ENCODE measurements around the gene KRTAP10-9.

The KRTAP10-9 gene

DNA sequence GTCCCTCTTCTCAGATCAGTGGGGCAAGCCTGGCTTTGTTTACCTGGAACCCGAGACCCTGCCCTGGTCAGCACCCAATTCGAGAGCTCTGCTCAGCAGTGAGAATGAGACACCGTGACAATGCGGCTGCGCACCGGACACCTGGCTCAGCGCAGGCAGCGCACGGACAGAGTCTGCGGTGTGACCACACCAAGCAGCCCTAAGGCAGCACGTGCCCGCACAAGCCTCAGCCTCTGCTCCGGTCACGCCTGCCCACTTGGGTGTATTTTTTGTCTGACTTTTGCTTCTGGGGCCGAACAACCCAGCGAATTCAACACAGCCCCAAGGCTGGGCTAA lies 10.3 kb upstream of the KRTAP10-9 start:
- CTCF ChIA-PET = interaction anchor here (0.6 kb wide), 1 partner anchor 315 kb away, joined by 5 read pairs; no protein-coding TSS in a partner anchor
- POLR2A ChIA-PET = no interaction called here
- TF ChIP-seq SP3 (tag by site-specific recombination; IDR thresholded peaks at IDR 0.05) = no peak
- no peak for TF ChIP-seq KLF8 (tag by site-specific recombination; IDR thresholded peaks at IDR 0.05)
- TF ChIP-seq ZNF571 (tag by site-specific recombination; IDR thresholded peaks at IDR 0.05) = no peak
- no peak for TF ChIP-seq ZNF664 (tag by site-specific recombination; IDR thresholded peaks at IDR 0.05)
- no peak for TF ChIP-seq ZNF473 (tag by site-specific recombination; IDR thresholded peaks at IDR 0.05)
- no peak for TF ChIP-seq ZBTB48 (tag by site-specific recombination; IDR thresholded peaks at IDR 0.05)
- TF ChIP-seq EGR2 (tag by site-specific recombination; IDR thresholded peaks at IDR 0.05; ENCODE audit: low read depth) = no peak
- no peak for TF ChIP-seq SALL2 (tag by site-specific recombination; IDR thresholded peaks at IDR 0.05; ENCODE audit: borderline replicate concordance)
- TF ChIP-seq ZNF830 (tag by site-specific recombination; IDR thresholded peaks at IDR 0.05; ENCODE audit: low read depth) = no peak
- no peak for TF ChIP-seq ZNF521 (tag by site-specific recombination; IDR thresholded peaks at IDR 0.05)
- no peak for TF ChIP-seq ZBTB1 (tag by site-specific recombination; IDR thresholded peaks at IDR 0.05)
- TF ChIP-seq ZNF791 (tag by site-specific recombination; IDR thresholded peaks at IDR 0.05) = no peak
- no peak for TF ChIP-seq ZFHX2 (tag by site-specific recombination; conservative IDR thresholded peaks at IDR 0.05)
- Histone ChIP-seq H3K4me3 (ENCODE audit: low read depth, low read length) (no peak overlapping the region), H3K27ac (ENCODE audit: extremely low read depth, low read depth, low read length) (no peak overlapping the region), H3K9me3 (ENCODE audit: control insufficient read depth, insufficient read depth, low read depth, low read length) (no peaks in the 10 kb centered on the region), H3K36me3 (ENCODE audit: control insufficient read depth in 2 of 2, insufficient read depth in 1 of 2, low read length in 2 of 2) (no peaks in the 10 kb centered on the region), H3K4me1 (ENCODE audit: control insufficient read depth, insufficient read depth, low read length) (no peaks in the 10 kb centered on the region)

DNA sequence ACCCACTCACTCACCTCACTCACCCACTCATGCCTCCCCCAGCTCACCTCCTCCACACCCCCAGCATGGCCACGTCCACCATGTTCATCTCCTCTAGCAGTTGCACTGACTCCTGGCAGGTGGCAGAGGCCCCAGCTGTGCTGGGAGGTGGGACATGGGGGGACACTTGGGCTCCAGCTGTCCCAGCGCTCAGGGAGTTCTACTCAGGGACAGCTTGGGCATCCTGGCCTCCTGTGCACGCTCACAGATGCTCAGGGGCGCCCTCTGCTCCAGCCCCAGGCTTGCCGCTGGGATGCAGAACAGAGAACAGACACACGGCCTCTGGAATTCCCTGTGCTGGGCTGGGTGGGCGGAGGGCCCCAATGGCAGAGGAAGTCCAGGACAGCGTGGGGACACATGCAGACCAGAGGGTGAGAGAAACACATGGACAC lies 9.8 kb upstream of the KRTAP10-9 start:
- no peaks in the 10 kb centered on the region for H3K36me3 ChIP-seq (ENCODE audit: control insufficient read depth in 2 of 2, insufficient read depth in 1 of 2, low read length in 2 of 2)
- ChIA-PET CTCF (interaction anchor here (0.6 kb wide), 1 partner anchor 314 kb away, joined by 5 read pairs; no protein-coding TSS in a partner anchor), POLR2A (no interaction called here)
- TF ChIP-seq ZNF548 (tag by site-specific recombination; IDR thresholded peaks at IDR 0.05) = no peak
- TF ChIP-seq HOXA7 (CRISPR knock-in tag; IDR thresholded peaks at IDR 0.05; ENCODE audit: borderline replicate concordance) = no peak
- peak; percentile 39 for TF ChIP-seq ZFHX2 (tag by site-specific recombination; conservative IDR thresholded peaks at IDR 0.05)
- no peak for TF ChIP-seq ZNF707 (tag by site-specific recombination; IDR thresholded peaks at IDR 0.05)
- no peak for TF ChIP-seq ZNF701 (tag by site-specific recombination; IDR thresholded peaks at IDR 0.05)
- TF ChIP-seq ZNF394 (tag by site-specific recombination; IDR thresholded peaks at IDR 0.05; ENCODE audit: borderline replicate concordance) = no peak
- TF ChIP-seq, protein P1, sequence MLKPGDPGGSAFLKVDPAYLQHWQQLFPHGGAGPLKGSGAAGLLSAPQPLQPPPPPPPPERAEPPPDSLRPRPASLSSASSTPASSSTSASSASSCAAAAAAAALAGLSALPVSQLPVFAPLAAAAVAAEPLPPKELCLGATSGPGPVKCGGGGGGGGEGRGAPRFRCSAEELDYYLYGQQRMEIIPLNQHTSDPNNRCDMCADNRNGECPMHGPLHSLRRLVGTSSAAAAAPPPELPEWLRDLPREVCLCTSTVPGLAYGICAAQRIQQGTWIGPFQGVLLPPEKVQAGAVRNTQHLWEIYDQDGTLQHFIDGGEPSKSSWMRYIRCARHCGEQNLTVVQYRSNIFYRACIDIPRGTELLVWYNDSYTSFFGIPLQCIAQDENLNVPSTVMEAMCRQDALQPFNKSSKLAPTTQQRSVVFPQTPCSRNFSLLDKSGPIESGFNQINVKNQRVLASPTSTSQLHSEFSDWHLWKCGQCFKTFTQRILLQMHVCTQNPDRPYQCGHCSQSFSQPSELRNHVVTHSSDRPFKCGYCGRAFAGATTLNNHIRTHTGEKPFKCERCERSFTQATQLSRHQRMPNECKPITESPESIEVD (tag by site-specific recombination; IDR thresholded peaks at IDR 0.05) = no peak
- no peaks in the 10 kb centered on the region for H3K9me3 ChIP-seq (ENCODE audit: control insufficient read depth, insufficient read depth, low read depth, low read length)
- H3K27ac ChIP-seq (ENCODE audit: extremely low read depth, low read depth, low read length) = no peak overlapping the region
- no peaks in the 10 kb centered on the region for H3K4me1 ChIP-seq (ENCODE audit: control insufficient read depth, insufficient read depth, low read length)
- H3K4me3 ChIP-seq (ENCODE audit: low read depth, low read length) = no peak overlapping the region

DNA sequence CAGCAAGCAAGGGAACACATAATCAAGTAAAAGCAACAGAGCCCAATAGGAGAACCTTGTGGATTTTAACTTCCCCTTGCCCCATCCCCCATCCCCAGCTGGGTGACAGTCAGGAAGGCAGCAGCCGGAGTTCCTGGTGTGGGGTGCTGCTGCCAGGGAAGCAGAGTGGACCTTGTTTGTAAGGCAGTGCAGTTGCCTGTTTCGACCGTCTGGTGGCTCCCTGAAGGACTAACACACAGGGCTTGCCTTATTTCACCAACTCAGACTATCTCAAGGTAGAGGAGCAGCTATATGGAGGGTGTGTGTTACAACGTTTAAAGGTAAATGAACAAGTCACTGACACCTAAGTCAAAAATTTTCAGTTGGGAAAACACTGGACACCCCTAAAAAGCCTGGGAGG lies 8.4 kb upstream of the KRTAP10-9 start:
- CTCF ChIA-PET = interaction anchor here (0.6 kb wide), 1 partner anchor 683 kb away, joined by 3 read pairs; no protein-coding TSS in a partner anchor
- Histone ChIP-seq H3K9me3 (ENCODE audit: control insufficient read depth, insufficient read depth, low read depth, low read length) (no peaks in the 10 kb centered on the region), H3K36me3 (ENCODE audit: control insufficient read depth in 2 of 2, insufficient read depth in 1 of 2, low read length in 2 of 2) (no peaks in the 10 kb centered on the region), H3K4me1 (ENCODE audit: control insufficient read depth, insufficient read depth, low read length) (no peaks in the 10 kb centered on the region), H3K27ac (ENCODE audit: extremely low read depth, low read depth, low read length) (no peak overlapping the region), H3K4me3 (ENCODE audit: low read depth, low read length) (no peak overlapping the region)
- TF ChIP-seq ZNF48 (tag by site-specific recombination; IDR thresholded peaks at IDR 0.05) = no peak
- TF ChIP-seq, protein P2, sequence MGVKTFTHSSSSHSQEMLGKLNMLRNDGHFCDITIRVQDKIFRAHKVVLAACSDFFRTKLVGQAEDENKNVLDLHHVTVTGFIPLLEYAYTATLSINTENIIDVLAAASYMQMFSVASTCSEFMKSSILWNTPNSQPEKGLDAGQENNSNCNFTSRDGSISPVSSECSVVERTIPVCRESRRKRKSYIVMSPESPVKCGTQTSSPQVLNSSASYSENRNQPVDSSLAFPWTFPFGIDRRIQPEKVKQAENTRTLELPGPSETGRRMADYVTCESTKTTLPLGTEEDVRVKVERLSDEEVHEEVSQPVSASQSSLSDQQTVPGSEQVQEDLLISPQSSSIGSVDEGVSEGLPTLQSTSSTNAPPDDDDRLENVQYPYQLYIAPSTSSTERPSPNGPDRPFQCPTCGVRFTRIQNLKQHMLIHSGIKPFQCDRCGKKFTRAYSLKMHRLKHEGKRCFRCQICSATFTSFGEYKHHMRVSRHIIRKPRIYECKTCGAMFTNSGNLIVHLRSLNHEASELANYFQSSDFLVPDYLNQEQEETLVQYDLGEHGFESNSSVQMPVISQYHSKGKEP (tag by site-specific recombination; IDR thresholded peaks at IDR 0.05) = no peak
- POLR2A ChIA-PET = no interaction called here

Data from HEK293 (cell line).